Suprapubic skin (tissue), 4 donors: ENCODE measurements around the gene NSUN5. TPM values are rescaled to one million over a fixed set of nuclear protein-coding genes. Genes with fewer than 3 reads are reported as not detected.

Source experiments
- DNase-seq, 2 donors: peaks; one replicate each; pipeline ENCODE4 v3.0.0-alpha.2; 2019; ENCODE audit warnings: low spot score in 2 of 2
- H3K27ac ChIP-seq: fragments of 200-600 bp; sonication (generic); one replicate; pipeline ENCODE4 v1.5.1; 2019
- H3K27me3 ChIP-seq: fragments of 200-600 bp; sonication (generic); one replicate; pipeline ENCODE4 v1.5.1; 2019
- H3K36me3 ChIP-seq: fragments of 200-600 bp; sonication (generic); one replicate; pipeline ENCODE4 v1.5.1; 2019
- H3K4me1 ChIP-seq: fragments of 200-600 bp; sonication (generic); one replicate; pipeline ENCODE4 v1.5.1; 2019
- H3K4me3 ChIP-seq: fragments of 200-600 bp; sonication (generic); one replicate; pipeline ENCODE4 v1.5.1; 2019; ENCODE audit warnings: mild to moderate bottlenecking
- H3K9me3 ChIP-seq: fragments of 200-600 bp; sonication (generic); one replicate; pipeline ENCODE4 v1.5.1; 2019
- EP300 ChIP-seq: sonication (generic); formaldehyde crosslinking; IDR thresholded peaks from one replicate; pipeline ENCODE4 v1.6.1; 2017; ENCODE audit warnings: antibody characterized with exemption
- POLR2A ChIP-seq, 2 donors: fragments of 450-650 bp; IDR thresholded peaks; one replicate each; pipeline ENCODE4 v1.6.1; 2017; ENCODE audit warnings: antibody characterized with exemption in 2 of 2, mild to moderate bottlenecking in 2 of 2, moderate library complexity in 2 of 2
- POLR2AphosphoS5 ChIP-seq, 3 donors: sonication (generic); formaldehyde crosslinking; IDR thresholded peaks; one replicate each; pipeline ENCODE4 v1.6.1; 2017; ENCODE audit warnings: antibody characterized with exemption in 3 of 3
- WGBS: methylation state at CpG from one replicate; pipeline ENCODE4 v1.1.5; 2018; 5-methylcytosine and 5-hydroxymethylcytosine counted together
- total RNA-seq, 4 donors: library from RNA; depleted of rRNA; stranded (reverse); fragments of >200 nt; gene quantifications; one replicate each; pipeline ENCODE4 v1.1.0, GENCODE V29; 2016
- TF ChIP-seq, protein P1 (sequence below), 2 donors: fragments of 200-600 bp in 1 of 2; fragments of 450-650 bp in 1 of 2; sonication (generic) in 1 of 2; IDR thresholded peaks; one replicate each; pipeline ENCODE4 v1.5.1; 2016 to 2019; ENCODE audit warnings: antibody characterized with exemption in 2 of 2, mild to moderate bottlenecking in 1 of 2, moderate library complexity in 1 of 2

The NSUN5 gene
- total RNA-seq, 4 donors from 2014 or later, result 25.6 to 38.0 (median 33.7) TPM

DNA sequence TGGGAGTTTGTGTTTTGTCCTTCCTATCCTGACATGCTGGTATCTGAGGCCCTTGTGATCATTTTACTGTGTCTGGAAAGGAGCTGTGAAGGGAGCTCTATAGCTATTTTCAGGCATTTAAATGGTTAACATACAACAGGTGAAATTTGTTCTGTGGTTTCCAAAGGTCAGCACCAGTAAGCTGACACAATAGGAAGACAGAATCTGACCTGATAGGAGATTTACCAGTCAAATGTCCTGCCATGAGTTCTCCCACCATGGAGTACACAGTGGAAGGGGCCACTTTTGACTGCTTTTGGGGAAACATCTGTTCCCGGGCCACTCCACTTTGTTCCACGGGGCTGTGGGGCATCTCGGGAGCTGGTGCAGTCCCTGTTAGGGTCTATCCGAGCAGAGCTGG is 36.9 kb upstream of the NSUN5 start:
- no peak for DNase-seq
- Histone ChIP-seq H3K27me3 (peaks cover 7% of the 10 kb centered on the region), H3K4me3 (no peak overlapping the region), H3K4me1 (peaks cover 5% of the 10 kb centered on the region), H3K9me3 (no peaks in the 10 kb centered on the region), H3K27ac (no peak overlapping the region), H3K36me3 (no peaks in the 10 kb centered on the region)
- 57% methylated on average over 4 of the region's 4 CpGs for WGBS
- TF ChIP-seq POLR2A (IDR thresholded peaks at IDR 0.05) (no peak), POLR2AphosphoS5 (IDR thresholded peaks at IDR 0.05) (no peak), EP300 (no peak)
- TF ChIP-seq, protein P1, sequence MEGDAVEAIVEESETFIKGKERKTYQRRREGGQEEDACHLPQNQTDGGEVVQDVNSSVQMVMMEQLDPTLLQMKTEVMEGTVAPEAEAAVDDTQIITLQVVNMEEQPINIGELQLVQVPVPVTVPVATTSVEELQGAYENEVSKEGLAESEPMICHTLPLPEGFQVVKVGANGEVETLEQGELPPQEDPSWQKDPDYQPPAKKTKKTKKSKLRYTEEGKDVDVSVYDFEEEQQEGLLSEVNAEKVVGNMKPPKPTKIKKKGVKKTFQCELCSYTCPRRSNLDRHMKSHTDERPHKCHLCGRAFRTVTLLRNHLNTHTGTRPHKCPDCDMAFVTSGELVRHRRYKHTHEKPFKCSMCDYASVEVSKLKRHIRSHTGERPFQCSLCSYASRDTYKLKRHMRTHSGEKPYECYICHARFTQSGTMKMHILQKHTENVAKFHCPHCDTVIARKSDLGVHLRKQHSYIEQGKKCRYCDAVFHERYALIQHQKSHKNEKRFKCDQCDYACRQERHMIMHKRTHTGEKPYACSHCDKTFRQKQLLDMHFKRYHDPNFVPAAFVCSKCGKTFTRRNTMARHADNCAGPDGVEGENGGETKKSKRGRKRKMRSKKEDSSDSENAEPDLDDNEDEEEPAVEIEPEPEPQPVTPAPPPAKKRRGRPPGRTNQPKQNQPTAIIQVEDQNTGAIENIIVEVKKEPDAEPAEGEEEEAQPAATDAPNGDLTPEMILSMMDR (IDR thresholded peaks at IDR 0.05), result no peak

DNA sequence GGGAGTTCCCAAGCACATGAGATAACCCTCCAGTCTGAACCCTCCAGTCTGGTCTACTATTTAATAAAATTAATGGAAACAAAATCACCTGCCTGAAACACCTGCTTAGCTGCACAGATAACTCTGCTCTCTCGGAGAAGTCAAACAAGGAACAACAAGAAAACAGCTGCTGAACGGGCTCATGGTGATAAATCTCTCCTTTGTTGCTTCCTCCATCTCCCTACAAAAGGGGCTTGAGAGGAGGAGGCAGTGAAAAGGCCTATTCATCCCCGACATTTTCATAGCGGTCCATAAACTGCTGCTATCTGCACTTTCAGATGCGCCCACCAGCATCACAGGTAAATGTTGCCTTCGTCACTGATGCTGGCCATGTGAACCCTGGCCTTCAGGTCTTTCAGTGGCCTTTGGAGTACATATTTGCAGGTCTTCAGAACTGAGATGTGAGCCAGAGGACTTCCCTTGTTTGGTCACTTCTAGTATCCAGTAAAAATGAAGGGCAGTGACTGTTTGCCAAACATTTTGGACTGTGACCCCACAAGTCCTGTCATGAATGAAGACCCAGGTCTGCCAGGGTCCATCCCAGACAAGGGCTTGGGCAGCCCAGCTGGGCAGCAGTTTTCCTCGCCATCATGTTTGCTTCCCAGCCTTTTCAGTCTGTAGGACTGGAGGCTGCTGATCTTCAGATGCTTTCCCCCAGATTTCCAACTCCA is 35.2 kb upstream of the NSUN5 start:
- 87% methylated on average over 7 of the region's 7 CpGs for WGBS
- Histone ChIP-seq H3K4me1 (peaks cover 5% of the 10 kb centered on the region), H3K27ac (no peak overlapping the region), H3K27me3 (peaks cover 9% of the 10 kb centered on the region), H3K4me3 (no peak overlapping the region), H3K9me3 (no peaks in the 10 kb centered on the region), H3K36me3 (no peaks in the 10 kb centered on the region)
- no peak for DNase-seq
- no peak for TF ChIP-seq POLR2A (IDR thresholded peaks at IDR 0.05)
- TF ChIP-seq EP300, result no peak
- TF ChIP-seq, protein P1 (IDR thresholded peaks at IDR 0.05), result no peak
- no peak for TF ChIP-seq POLR2AphosphoS5 (IDR thresholded peaks at IDR 0.05)

DNA sequence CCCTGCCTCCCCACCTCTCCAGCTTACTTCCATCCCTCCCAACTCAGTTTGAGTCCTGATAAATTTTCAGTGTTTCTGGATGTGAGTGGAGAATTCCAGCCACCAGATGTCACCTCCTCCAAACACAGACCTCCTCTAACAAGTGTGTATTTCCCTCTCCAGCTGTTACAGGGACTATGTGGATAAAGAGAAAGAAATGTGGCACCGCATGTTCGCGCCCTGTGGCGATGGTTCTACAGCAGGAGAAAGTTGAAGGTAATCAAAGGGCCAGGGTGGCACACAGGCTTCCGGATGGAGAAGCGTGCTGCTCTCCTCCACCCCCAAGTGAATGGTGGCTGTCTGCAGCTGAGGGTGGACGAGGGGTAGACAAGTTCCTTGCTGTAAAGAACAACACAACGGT is 34.0 kb upstream of the NSUN5 start:
- TF ChIP-seq, protein P1 (IDR thresholded peaks at IDR 0.05), result no peak
- TF ChIP-seq POLR2A (IDR thresholded peaks at IDR 0.05) (no peak), EP300 (no peak), POLR2AphosphoS5 (IDR thresholded peaks at IDR 0.05) (no peak)
- no peak for DNase-seq
- Histone ChIP-seq H3K27ac (no peak overlapping the region), H3K4me1 (peaks cover 5% of the 10 kb centered on the region), H3K27me3 (peaks cover 9% of the 10 kb centered on the region), H3K4me3 (no peak overlapping the region), H3K9me3 (no peaks in the 10 kb centered on the region), H3K36me3 (no peaks in the 10 kb centered on the region)
- 42% methylated on average over 8 of the region's 8 CpGs for WGBS

DNA sequence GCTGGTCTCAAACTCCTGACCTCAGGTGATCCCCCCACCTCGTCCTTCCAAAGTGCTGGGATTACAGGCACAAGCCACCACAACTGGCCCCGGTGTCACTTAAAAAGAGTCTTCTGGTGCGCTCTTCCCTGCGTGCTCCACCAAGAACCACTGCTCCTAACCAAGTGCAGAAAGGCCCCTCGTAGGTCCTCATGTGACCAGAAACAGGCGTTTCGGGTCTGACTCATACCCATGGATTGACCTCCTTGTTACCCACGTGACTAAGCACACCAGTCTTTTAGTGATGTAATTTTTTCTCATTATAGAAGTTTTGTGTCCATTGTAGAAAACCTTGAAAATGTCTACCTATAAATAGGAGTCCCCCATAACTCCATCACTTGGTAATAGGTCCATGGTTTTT is 33.3 kb upstream of the NSUN5 start:
- Histone ChIP-seq H3K9me3 (no peaks in the 10 kb centered on the region), H3K27ac (no peak overlapping the region), H3K27me3 (peaks cover 9% of the 10 kb centered on the region), H3K4me1 (peaks cover 5% of the 10 kb centered on the region), H3K36me3 (no peaks in the 10 kb centered on the region), H3K4me3 (no peak overlapping the region)
- TF ChIP-seq, protein P1 (IDR thresholded peaks at IDR 0.05), result no peak
- no peak for TF ChIP-seq POLR2A (IDR thresholded peaks at IDR 0.05)
- 56% methylated on average over 8 of the region's 8 CpGs for WGBS
- DNase-seq, result no peak

DNA sequence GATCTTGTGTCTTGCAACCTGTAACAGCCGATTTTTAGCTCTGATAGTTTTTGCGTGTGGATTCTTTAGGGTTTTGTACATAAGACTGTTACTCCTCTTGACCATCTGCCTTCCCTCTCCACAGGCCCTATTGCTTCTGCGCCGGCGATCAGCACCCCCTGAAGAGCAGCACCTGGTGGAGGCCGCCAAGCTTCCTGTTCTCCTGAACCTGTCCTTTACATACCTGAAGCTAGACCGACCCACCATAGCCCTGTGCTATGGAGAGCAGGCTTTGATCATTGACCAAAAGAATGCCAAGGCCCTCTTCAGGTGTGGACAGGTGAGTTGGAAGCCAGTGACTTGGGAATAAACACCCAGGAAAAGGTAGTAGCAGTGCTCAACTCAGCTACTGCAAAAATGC is 31.9 kb upstream of the NSUN5 start:
- H3K27me3 ChIP-seq, result peaks cover 2% of the 10 kb centered on the region
- no peak overlapping the region for H3K27ac ChIP-seq
- no peak overlapping the region for H3K4me3 ChIP-seq
- 73% methylated on average over 7 of the region's 7 CpGs for WGBS
- DNase-seq, result no peak
- TF ChIP-seq EP300 (no peak), POLR2A (IDR thresholded peaks at IDR 0.05) (no peak), POLR2AphosphoS5 (IDR thresholded peaks at IDR 0.05) (no peak)
- TF ChIP-seq, protein P1 (IDR thresholded peaks at IDR 0.05), result no peak
- H3K36me3 ChIP-seq, result no peaks in the 10 kb centered on the region
- H3K9me3 ChIP-seq, result no peaks in the 10 kb centered on the region
- H3K4me1 ChIP-seq, result peaks cover 5% of the 10 kb centered on the region
